Hepatocyte (in vitro differentiated cells): ENCODE measurements around the gene NFAT5.
"Not testable (repeated sequence)": the region's sequence is repeated elsewhere in the genome, so short reads cannot be mapped to it uniquely, and the experiment has no call there.

ENCODE experiments used
- CTCF ChIP-seq: fragments of 200-600 bp; sonication (generic); IDR thresholded peaks from 2 replicates; pipeline ENCODE4 v1.5.1; 2016; ENCODE audit warnings: antibody characterized with exemption, mild to moderate bottlenecking; ENCODE audit not compliant: poor library complexity
- EZH2 ChIP-seq: fragments of 200-600 bp; sonication (generic); IDR thresholded peaks from 2 replicates; pipeline ENCODE4 v1.6.1; 2016; ENCODE audit warnings: antibody characterized with exemption, mild to moderate bottlenecking, borderline replicate concordance

DNA sequence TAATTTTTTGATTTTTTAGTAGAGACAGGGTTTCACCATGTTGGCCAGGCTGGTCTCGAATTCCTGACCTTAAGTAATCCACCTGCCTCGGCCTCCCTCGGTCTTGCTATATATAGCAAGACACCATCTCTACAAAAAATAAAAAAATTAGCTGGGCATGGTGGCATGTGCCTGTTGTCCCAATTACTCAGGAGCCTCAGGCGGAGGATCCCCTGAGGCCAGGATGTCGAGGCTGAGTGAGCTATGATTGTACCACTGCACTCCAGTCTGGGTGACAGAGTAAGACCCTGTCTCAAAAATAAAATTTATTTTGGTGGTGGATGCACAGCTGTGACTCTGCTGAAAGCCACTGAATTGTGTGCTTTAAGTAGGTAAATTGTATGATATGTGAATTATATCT lies 18.7 kb downstream of the NFAT5 start:
- TF ChIP-seq EZH2, CTCF: not testable (repeated sequence)
